ENCODE measurements around the gene UHMK1.

Gene UHMK1

GRCh38 chr1:162530307-162530987, 32.8 kb downstream of the UHMK1 start:
- DNase-seq, result no peak

GRCh38 chr1:162530988-162531319, 33.3 kb downstream of the UHMK1 start:
- DNase-seq, result no peak

- DNase-seq, result no peak
Observed at GRCh38 chr1:162535501-162535900, 37.9 kb downstream of the UHMK1 start.

- DNase-seq, result no peak
Observed at GRCh38 chr1:162536511-162536910, 38.9 kb downstream of the UHMK1 start.

GRCh38 chr1:162537216-162537615, 39.6 kb downstream of the UHMK1 start:
- DNase-seq, result no peak

- DNase-seq, result no peak
Observed at GRCh38 chr1:162538815-162539431, 41.3 kb downstream of the UHMK1 start.

- DNase-seq, result no peak
Observed at GRCh38 chr1:162541619-162542141, 44.1 kb downstream of the UHMK1 start.

GRCh38 chr1:162543228-162543627, 45.6 kb downstream of the UHMK1 start:
- no peak for DNase-seq

- DNase-seq, result peak; percentile 33
Observed at GRCh38 chr1:162548170-162548569, 50.6 kb downstream of the UHMK1 start.

- no peak for DNase-seq
Observed at GRCh38 chr1:162549001-162549400, 51.4 kb downstream of the UHMK1 start.

GRCh38 chr1:162550925-162551324, 53.3 kb downstream of the UHMK1 start:
- no peak for DNase-seq

- no peak for DNase-seq
Observed at GRCh38 chr1:162551969-162552683, 54.5 kb downstream of the UHMK1 start.

GRCh38 chr1:162552684-162553252, 55.1 kb downstream of the UHMK1 start:
- no peak for DNase-seq

GRCh38 chr1:162554258-162554657, 56.6 kb downstream of the UHMK1 start:
- no peak for DNase-seq

- no peak for DNase-seq
Observed at GRCh38 chr1:162557536-162557935, 59.9 kb downstream of the UHMK1 start.

- DNase-seq, result no peak
Observed at GRCh38 chr1:162560303-162561036, 62.9 kb downstream of the UHMK1 start.

- peak; percentile 98 for DNase-seq
Observed at GRCh38 chr1:162561037-162561615, 63.5 kb downstream of the UHMK1 start.

- DNase-seq, result peak; percentile 6
Observed at GRCh38 chr1:162561616-162562469, 64.2 kb downstream of the UHMK1 start, which contains the start of gene UAP1. UAP1 (plus strand) TSS chr1:162561722; CDS start chr1:162566069, 4,347 bp downstream.

- DNase-seq, result no peak
Observed at GRCh38 chr1:162562470-162562828, 64.8 kb downstream of the UHMK1 start.

- DNase-seq, result no peak
Observed at GRCh38 chr1:162564762-162565218, 67.2 kb downstream of the UHMK1 start.

GRCh38 chr1:162565460-162565859, 67.8 kb downstream of the UHMK1 start:
- DNase-seq, result no peak
